ENCODE results near the gene CDK4.

The CDK4 gene

DNA sequence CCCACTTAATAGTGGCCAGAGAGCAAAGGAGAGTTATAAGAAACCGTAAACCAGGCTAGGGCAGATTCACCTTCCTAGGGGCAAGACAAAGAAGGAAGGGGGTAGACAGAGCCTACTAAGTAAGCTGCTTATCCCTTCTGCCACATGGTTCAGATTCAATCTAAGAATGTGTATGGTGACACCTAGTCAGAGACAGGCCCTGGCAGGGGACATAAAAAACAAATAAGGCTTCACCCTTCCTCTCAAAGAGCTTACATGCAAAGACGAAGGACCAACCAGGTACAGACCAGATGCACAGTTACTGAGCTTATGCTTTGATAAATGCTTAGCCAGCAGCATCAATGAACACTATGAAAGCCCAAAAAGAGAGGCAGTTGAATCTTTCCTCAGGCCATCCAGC lies 10.4 kb upstream of the CDK4 start:
- Histone ChIP-seq H3K79me2 (ENCODE audit: control insufficient read depth, insufficient read depth, low read length) (no peaks in the 10 kb centered on the region), H2BK15ac (replicated peaks; ENCODE audit: low read depth) (no peak overlapping the region), H2AK5ac (ENCODE audit: low read length) (no peak overlapping the region), H3K27me3 (ENCODE audit: insufficient read depth, low read length, poor library complexity) (peaks cover 19% of the 10 kb centered on the region), H3K56ac (ENCODE audit: low read length) (no peak overlapping the region), H3K27ac (ENCODE audit: low read depth, low read length) (no peak overlapping the region), H3K18ac (ENCODE audit: low read length) (no peak overlapping the region), H2BK5ac (ENCODE audit: low read length) (no peak overlapping the region), H3K9ac (ENCODE audit: low read length) (no peak overlapping the region), H4K8ac (ENCODE audit: low read depth, low read length) (no peak overlapping the region), H3K36me3 (ENCODE audit: control insufficient read depth, insufficient read depth, low read length) (no peaks in the 10 kb centered on the region), H3K23ac (ENCODE audit: low read length) (no peak overlapping the region), H3K4ac (ENCODE audit: low read depth, low read length) (no peak overlapping the region), H2BK120ac (ENCODE audit: low read depth, low read length) (no peak overlapping the region), H3K4me2 (ENCODE audit: low read length) (no peak overlapping the region), H3K4me1 (ENCODE audit: control insufficient read depth, low read depth, low read length) (peaks cover 9% of the 10 kb centered on the region), H3K79me1 (ENCODE audit: low read length) (no peaks in the 10 kb centered on the region), H3K4me3 (ENCODE audit: low read length) (no peak overlapping the region), H4K5ac (ENCODE audit: low read length) (no peak overlapping the region)
- WGBS (ENCODE audit: extremely low coverage, insufficient coverage, low lambda C conversion rate): no CpG with 5 or more reads among the region's 2 CpGs
- DNase-seq: no peak

DNA sequence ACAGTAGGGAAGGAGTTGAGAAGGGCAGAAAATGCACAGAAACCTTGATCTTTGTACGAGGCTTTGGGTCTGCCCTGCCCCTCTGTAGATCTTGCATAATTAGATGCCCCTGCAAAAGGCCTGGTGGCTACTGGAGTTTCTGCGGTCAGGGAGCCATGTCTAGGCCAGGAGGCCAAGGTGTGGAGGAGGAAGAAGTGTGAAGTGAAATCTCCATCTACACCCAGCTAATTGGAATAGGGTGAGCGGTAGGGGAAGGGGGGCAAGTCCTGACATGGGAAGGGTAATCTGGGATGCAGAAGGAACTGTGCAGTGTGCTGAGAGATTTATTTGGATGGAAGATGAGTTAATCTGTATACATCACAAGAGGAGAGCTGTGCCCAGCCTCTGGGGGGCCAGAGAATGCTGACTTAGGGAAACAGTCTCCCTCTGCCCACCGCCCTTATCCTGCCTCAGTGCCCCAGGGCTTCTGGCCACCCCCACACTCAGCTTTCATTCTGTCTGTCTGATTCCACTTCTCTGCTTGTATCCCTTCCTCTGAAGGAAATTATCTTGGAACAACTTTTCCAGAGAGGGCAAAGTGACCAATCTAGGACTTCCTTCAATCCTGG lies 9.4 kb upstream of the CDK4 start:
- Histone ChIP-seq H3K56ac (ENCODE audit: low read length) (no peak overlapping the region), H2BK15ac (replicated peaks; ENCODE audit: low read depth) (no peak overlapping the region), H3K4me3 (ENCODE audit: low read length) (no peak overlapping the region), H3K4me1 (ENCODE audit: control insufficient read depth, low read depth, low read length) (peaks cover 8% of the 10 kb centered on the region), H3K18ac (ENCODE audit: low read length) (no peak overlapping the region), H2BK120ac (ENCODE audit: low read depth, low read length) (no peak overlapping the region), H3K79me1 (ENCODE audit: low read length) (no peaks in the 10 kb centered on the region), H3K79me2 (ENCODE audit: control insufficient read depth, insufficient read depth, low read length) (no peaks in the 10 kb centered on the region), H3K4ac (ENCODE audit: low read depth, low read length) (no peak overlapping the region), H3K27me3 (ENCODE audit: insufficient read depth, low read length, poor library complexity) (peaks cover 20% of the 10 kb centered on the region), H3K36me3 (ENCODE audit: control insufficient read depth, insufficient read depth, low read length) (no peaks in the 10 kb centered on the region), H3K9ac (ENCODE audit: low read length) (no peak overlapping the region), H3K23ac (ENCODE audit: low read length) (no peak overlapping the region), H2BK5ac (ENCODE audit: low read length) (no peak overlapping the region), H3K27ac (ENCODE audit: low read depth, low read length) (no peak overlapping the region), H3K4me2 (ENCODE audit: low read length) (no peak overlapping the region), H2AK5ac (ENCODE audit: low read length) (no peak overlapping the region), H4K5ac (ENCODE audit: low read length) (no peak overlapping the region), H4K8ac (ENCODE audit: low read depth, low read length) (no peak overlapping the region)
- no CpG with 5 or more reads among the region's 4 CpGs for WGBS (ENCODE audit: extremely low coverage, insufficient coverage, low lambda C conversion rate)
- DNase-seq: no peak

DNA sequence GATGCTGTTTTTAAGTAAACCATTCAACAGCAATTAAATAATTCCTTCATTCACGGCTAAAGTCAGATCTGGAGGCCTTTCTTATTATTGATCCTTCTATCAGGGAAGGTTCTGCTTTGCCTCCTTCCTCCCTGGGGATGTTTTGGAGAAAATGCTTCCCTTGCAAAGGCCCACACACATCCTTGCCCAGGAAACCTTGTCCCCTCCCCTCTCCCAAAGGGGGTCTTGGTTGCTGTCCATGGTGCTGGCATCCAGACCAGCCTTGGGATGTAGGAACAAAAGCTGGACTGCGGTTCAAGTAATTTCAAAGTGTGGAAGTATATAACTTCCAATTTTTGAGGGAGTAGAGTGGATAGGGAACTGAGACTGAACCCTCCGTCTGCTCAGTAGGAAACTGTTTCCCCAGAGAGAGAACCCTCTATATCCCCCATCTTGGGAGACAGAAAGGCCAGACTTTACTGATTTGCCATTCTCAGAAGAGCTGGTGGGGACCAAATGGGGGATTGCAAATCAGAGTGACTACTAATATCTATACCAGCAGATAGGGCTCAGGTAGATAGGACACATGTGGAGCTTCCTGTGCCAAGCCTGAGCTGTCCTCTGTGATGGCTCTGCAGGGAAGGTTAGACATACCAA lies 8.4 kb upstream of the CDK4 start:
- Histone ChIP-seq H2BK5ac (ENCODE audit: low read length) (no peak overlapping the region), H2BK15ac (replicated peaks; ENCODE audit: low read depth) (no peak overlapping the region), H3K4me1 (ENCODE audit: control insufficient read depth, low read depth, low read length) (peaks cover 2% of the 10 kb centered on the region), H4K5ac (ENCODE audit: low read length) (no peak overlapping the region), H2AK5ac (ENCODE audit: low read length) (no peak overlapping the region), H3K4me3 (ENCODE audit: low read length) (no peak overlapping the region), H3K27me3 (ENCODE audit: insufficient read depth, low read length, poor library complexity) (peaks cover 21% of the 10 kb centered on the region), H3K23ac (ENCODE audit: low read length) (no peak overlapping the region), H3K4me2 (ENCODE audit: low read length) (no peak overlapping the region), H3K56ac (ENCODE audit: low read length) (no peak overlapping the region), H3K18ac (ENCODE audit: low read length) (no peak overlapping the region), H3K9ac (ENCODE audit: low read length) (no peak overlapping the region), H4K8ac (ENCODE audit: low read depth, low read length) (no peak overlapping the region), H3K27ac (ENCODE audit: low read depth, low read length) (no peak overlapping the region), H3K79me1 (ENCODE audit: low read length) (no peaks in the 10 kb centered on the region), H2BK120ac (ENCODE audit: low read depth, low read length) (no peak overlapping the region), H3K36me3 (ENCODE audit: control insufficient read depth, insufficient read depth, low read length) (no peaks in the 10 kb centered on the region), H3K79me2 (ENCODE audit: control insufficient read depth, insufficient read depth, low read length) (no peaks in the 10 kb centered on the region), H3K4ac (ENCODE audit: low read depth, low read length) (no peak overlapping the region)
- no CpG with 5 or more reads among the region's 3 CpGs for WGBS (ENCODE audit: extremely low coverage, insufficient coverage, low lambda C conversion rate)
- no peak for DNase-seq

DNA sequence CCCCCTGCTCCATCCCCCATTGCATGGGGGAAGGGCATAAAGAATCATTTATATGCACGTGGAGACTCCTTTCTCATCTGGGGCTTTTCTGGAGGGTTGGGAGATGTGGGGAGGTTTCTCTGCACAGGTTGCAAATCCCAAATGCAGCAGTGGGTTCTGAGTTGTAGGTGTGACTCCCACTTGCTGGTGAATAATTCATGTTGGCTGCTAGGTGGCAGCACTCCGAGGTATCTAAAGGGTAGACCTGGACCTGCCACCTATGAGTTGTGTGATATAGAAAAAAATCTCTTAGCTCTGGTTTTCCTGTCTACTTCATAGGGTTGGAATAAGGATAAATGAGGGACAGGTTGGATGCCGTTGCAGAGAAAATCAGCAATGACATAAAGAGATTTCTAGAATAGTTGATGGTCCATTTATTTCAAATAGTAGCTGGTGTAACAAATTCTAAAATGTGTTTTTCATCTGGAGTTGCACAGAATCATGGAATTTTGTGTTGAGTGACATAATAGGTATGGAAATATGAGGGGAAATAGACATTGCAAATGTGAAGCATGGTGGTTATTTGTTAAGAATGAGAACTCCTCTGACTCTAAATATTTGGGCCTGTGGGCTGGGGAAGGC lies 7.4 kb upstream of the CDK4 start:
- Histone ChIP-seq H3K18ac (ENCODE audit: low read length) (no peak overlapping the region), H3K27me3 (ENCODE audit: insufficient read depth, low read length, poor library complexity) (peaks cover 18% of the 10 kb centered on the region), H2BK5ac (ENCODE audit: low read length) (no peak overlapping the region), H2BK120ac (ENCODE audit: low read depth, low read length) (no peak overlapping the region), H3K4ac (ENCODE audit: low read depth, low read length) (no peak overlapping the region), H2AK5ac (ENCODE audit: low read length) (no peak overlapping the region), H4K8ac (ENCODE audit: low read depth, low read length) (no peak overlapping the region), H3K4me2 (ENCODE audit: low read length) (no peak overlapping the region), H3K4me3 (ENCODE audit: low read length) (no peak overlapping the region), H3K9ac (ENCODE audit: low read length) (no peak overlapping the region), H3K27ac (ENCODE audit: low read depth, low read length) (no peak overlapping the region), H3K56ac (ENCODE audit: low read length) (no peak overlapping the region), H2BK15ac (replicated peaks; ENCODE audit: low read depth) (no peak overlapping the region), H3K36me3 (ENCODE audit: control insufficient read depth, insufficient read depth, low read length) (no peaks in the 10 kb centered on the region), H3K23ac (ENCODE audit: low read length) (no peak overlapping the region), H3K79me2 (ENCODE audit: control insufficient read depth, insufficient read depth, low read length) (no peaks in the 10 kb centered on the region), H3K79me1 (ENCODE audit: low read length) (no peaks in the 10 kb centered on the region), H3K4me1 (ENCODE audit: control insufficient read depth, low read depth, low read length) (no peaks in the 10 kb centered on the region), H4K5ac (ENCODE audit: low read length) (no peak overlapping the region)
- WGBS (ENCODE audit: extremely low coverage, insufficient coverage, low lambda C conversion rate): no CpG with 5 or more reads among the region's 3 CpGs
- DNase-seq: peak; percentile 59

DNA sequence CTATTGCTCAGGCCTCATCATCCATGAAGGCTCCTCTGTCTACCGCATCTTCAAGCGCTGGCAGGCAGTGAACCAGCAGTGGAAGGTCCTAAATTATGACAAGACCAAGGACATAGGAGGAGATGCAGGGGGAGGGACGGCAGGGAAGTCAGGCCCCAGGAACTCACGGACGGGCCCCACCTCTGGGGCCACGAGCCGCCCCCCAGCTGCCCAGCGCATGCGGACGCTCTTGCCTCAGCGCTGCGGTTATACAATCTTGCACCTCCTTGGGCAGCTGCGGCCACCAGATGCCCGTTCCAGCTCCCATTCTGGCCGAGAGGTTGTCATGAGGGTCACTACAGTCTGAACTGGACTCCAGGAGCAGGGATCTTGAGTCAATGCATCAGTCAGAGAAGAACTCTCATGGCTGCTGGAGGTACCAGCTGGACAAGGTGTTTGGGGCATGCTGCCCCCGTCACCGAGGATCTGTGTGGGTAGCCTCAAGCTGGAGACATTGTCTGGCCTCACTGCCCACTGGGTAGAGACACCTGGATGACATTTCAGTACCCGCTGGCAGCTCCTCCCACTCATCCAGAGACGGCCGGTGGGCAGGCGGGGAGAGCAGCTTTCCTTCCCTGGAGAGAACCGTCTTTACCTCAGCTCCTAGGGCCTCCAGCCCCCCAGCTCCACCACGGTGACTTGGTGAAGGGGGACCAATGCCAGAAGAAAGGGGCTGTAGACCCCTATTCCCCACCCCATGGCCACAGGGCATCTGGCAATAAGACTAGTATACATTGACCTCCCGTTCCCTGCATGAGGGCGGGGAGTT lies 6.6 kb upstream of the CDK4 start:
- no peak for DNase-seq
- Histone ChIP-seq H3K27ac (ENCODE audit: low read depth, low read length) (no peak overlapping the region), H3K36me3 (ENCODE audit: control insufficient read depth, insufficient read depth, low read length) (no peaks in the 10 kb centered on the region), H3K9ac (ENCODE audit: low read length) (no peak overlapping the region), H3K56ac (ENCODE audit: low read length) (no peak overlapping the region), H3K4me1 (ENCODE audit: control insufficient read depth, low read depth, low read length) (no peaks in the 10 kb centered on the region), H3K18ac (ENCODE audit: low read length) (no peak overlapping the region), H2AK5ac (ENCODE audit: low read length) (no peak overlapping the region), H3K79me2 (ENCODE audit: control insufficient read depth, insufficient read depth, low read length) (no peaks in the 10 kb centered on the region), H2BK120ac (ENCODE audit: low read depth, low read length) (no peak overlapping the region), H2BK15ac (replicated peaks; ENCODE audit: low read depth) (no peak overlapping the region), H3K4me3 (ENCODE audit: low read length) (no peak overlapping the region), H4K5ac (ENCODE audit: low read length) (no peak overlapping the region), H3K27me3 (ENCODE audit: insufficient read depth, low read length, poor library complexity) (peaks cover 18% of the 10 kb centered on the region), H3K4me2 (ENCODE audit: low read length) (no peak overlapping the region), H3K23ac (ENCODE audit: low read length) (no peak overlapping the region), H2BK5ac (ENCODE audit: low read length) (no peak overlapping the region), H3K4ac (ENCODE audit: low read depth, low read length) (no peak overlapping the region), H3K79me1 (ENCODE audit: low read length) (no peaks in the 10 kb centered on the region), H4K8ac (ENCODE audit: low read depth, low read length) (no peak overlapping the region)
- WGBS (ENCODE audit: extremely low coverage, insufficient coverage, low lambda C conversion rate): no CpG with 5 or more reads among the region's 25 CpGs

Data from mesendoderm (in vitro differentiated cells).